Subcutaneous abdominal adipose tissue (tissue), 5 donors: Measurements from ENCODE around the gene MRPL58.
"Not testable (repeated sequence)": the region's sequence is repeated elsewhere in the genome, so short reads cannot be mapped to it uniquely, and the experiment has no call there.

ENCODE experiments used
- H3K27ac ChIP-seq: one replicate; pipeline ENCODE4 v1.7.0; 2013; ENCODE audit warnings: low read depth, mild to moderate bottlenecking, inconsistent platforms, low read length, moderate library complexity
- H3K27me3 ChIP-seq, 5 donors: one replicate each; pipeline ENCODE4 v1.7.0; 2013; ENCODE audit warnings: low read length in 5 of 5, inconsistent platforms in 1 of 5; ENCODE audit not compliant: control insufficient read depth in 5 of 5, insufficient read depth in 4 of 5
- H3K36me3 ChIP-seq, 5 donors: one replicate each; pipeline ENCODE4 v1.7.0; 2013; ENCODE audit warnings: low read length in 5 of 5; ENCODE audit not compliant: control insufficient read depth in 5 of 5, insufficient read depth in 5 of 5
- H3K4me1 ChIP-seq, 5 donors: one replicate each; pipeline ENCODE4 v1.7.0; 2013; ENCODE audit warnings: low read length in 5 of 5, mild to moderate bottlenecking in 3 of 5, moderate library complexity in 1 of 5; ENCODE audit not compliant: control insufficient read depth in 5 of 5, insufficient read depth in 5 of 5
- H3K4me3 ChIP-seq, 5 donors: one replicate each; pipeline ENCODE4 v1.7.0; 2013; ENCODE audit warnings: low read length in 5 of 5, low read depth in 1 of 5
- H3K9ac ChIP-seq, 5 donors: one replicate each; pipeline ENCODE4 v1.7.0; 2013; ENCODE audit warnings: low read length in 5 of 5, mild to moderate bottlenecking in 4 of 5, moderate library complexity in 3 of 5
- H3K9me3 ChIP-seq, 5 donors: one replicate each; pipeline ENCODE4 v1.7.0; 2013; ENCODE audit warnings: low read length in 5 of 5; ENCODE audit not compliant: control insufficient read depth in 5 of 5
- donor health status: healthy.
- donor health status: healthy.
- donor health status: healthy.
- donor health status: healthy.
- donor health status: healthy.

MRPL58 gene

DNA sequence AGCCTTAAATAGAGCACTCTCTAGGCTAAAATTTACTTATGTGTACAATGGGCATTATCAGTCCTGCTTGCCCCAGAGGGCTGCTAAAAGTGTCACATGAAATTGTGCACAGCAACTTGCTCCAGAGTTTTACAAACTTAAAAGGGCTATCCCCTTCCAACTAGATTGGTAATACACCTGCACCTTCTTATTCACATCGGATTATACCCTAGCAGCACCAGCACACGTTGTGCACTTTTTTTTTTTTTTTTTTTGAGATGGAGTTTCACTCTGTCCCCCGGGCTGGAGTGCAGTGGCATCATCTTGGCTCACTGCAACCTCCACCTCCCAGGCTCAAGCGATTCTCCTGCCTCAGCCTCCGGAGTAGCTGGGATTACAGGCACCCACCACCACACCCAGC is 31.3 kb downstream of the MRPL58 start:
- H3K4me3 ChIP-seq, H3K27ac ChIP-seq, H3K9ac ChIP-seq, H3K9me3 ChIP-seq, H3K27me3 ChIP-seq: not testable (repeated sequence)
- Histone ChIP-seq H3K36me3 (peaks cover 13 to 36% (median 35%) of the 10 kb centered on the region in 5 donors), H3K4me1 (peaks cover 0 to 25% (median 22%) of the 10 kb centered on the region in 5 donors)

DNA sequence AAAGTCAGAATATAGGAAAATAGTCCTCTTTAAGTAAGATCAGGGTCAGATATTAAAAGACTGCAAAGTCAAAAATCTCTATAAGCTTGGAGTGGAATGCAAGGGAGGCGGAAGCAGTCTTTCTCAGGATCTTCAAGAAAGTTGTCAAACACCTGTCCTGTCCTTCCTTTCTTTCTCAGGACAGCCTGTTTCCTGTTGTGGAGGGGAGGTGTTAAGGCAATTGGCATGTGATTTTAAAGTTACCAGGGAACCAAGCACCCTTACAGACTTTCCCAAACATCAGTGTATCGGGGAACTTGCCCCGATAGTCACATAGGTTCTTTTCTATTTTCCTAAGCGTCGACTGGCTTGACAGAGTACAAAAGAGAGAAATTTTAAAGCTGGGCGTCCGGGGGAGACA is 32.2 kb downstream of the MRPL58 start:
- Histone ChIP-seq H3K27ac (no peak overlapping the region), H3K36me3 (peaks cover 11 to 31% (median 27%) of the 10 kb centered on the region in 5 donors), H3K4me1 (peaks cover 0 to 29% (median 27%) of the 10 kb centered on the region in 5 donors), H3K27me3 (no peaks in the 10 kb centered on the region), H3K9me3 (no peaks in the 10 kb centered on the region), H3K9ac (no peak overlapping the region), H3K4me3 (no peak overlapping the region)

DNA sequence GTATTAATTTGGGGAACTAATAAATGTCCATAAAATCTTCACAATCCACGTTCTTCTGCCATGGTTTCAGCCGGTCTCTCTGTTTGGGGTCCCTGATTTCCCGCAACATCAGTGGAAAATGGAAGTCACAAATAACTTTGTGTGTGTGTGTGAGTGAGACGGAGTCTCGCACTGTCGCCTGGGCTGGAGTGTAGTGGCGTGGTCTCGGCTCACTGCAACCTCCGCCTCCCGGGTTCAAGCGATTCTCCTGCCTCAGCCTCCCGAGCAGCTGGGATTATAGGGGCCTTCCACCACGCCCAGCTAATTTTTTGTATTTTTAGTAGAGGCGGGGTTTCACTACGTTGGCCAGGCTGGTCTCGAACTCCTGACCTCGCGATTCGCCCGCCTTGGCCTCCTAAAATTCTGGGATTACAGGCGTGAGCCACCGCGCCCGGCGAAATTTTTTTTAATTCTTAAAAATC is 33.5 kb downstream of the MRPL58 start:
- peaks cover 0 to 29% (median 27%) of the 10 kb centered on the region in 5 donors for H3K4me1 ChIP-seq
- H3K9ac ChIP-seq: peak overlapping the region; percentile 63 to 99 (median 92)
- H3K27ac ChIP-seq: peak overlapping the region; percentile 99
- not testable (repeated sequence) for H3K9me3 ChIP-seq, H3K27me3 ChIP-seq
- H3K36me3 ChIP-seq: peaks cover 7 to 22% (median 21%) of the 10 kb centered on the region in 5 donors
- peak overlapping the region; percentile 70 to 99 (median 89) for H3K4me3 ChIP-seq

DNA sequence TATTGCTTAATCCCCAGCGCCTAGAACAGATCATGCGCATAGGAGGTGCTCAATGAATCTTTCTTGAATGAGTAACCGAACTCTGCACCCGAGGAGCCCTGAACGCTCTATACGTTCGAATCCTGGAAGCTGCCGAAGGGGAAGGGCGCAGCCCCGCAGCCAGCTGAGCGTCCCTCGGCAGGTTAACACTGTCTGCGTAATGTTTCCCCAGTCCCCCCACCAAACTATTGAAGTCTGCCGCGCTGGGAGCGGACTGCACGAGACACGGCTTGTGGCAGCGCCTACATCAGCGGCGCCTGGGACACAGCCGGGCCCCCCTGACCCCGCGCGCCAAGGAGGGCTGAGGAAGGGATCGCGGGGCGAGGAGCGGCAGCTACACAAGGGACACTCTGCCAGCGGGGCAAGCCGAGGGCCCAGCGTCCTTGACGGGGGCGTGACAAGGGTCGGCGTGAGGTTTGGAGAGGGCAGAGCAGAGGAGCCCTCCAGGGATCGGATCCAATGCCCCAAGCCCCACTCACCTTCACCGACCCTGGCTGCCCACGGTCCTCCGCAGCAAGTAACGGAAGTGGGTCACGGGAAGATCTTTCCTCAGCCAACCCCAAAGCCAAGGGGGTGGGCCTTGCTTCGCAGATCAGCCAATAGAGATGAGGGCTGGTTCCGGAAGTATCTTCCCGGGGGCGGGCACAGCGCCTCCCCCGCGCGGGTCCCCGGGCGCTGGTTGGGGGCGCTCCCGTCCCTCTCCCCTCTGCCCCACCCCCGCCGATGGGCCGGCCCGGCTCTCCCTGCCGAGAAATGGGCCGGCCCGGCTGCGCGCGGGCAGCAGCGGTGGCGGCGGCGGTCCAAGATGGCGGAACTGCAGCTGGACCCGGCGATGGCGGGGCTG is 34.2 kb downstream of the MRPL58 start, which contains the start of the genes ATP5PD and KCTD2:
TSS of gene ATP5PD (minus strand) at position 563 of the 883 bp plus-strand sequence. CDS start 4,319 bp downstream, outside the sequence.
TSS of gene KCTD2 (plus strand) at position 819 of the 883 bp plus-strand sequence. CDS start at position 845, 26 bp downstream.
- Histone ChIP-seq H3K9me3 (no peaks in the 10 kb centered on the region), H3K4me3 (peak within 1 kb of the TSS; percentile 73 to 99 (median 89)), H3K27ac (peak within 1 kb of the TSS; percentile 99), H3K36me3 (peaks cover 7 to 15% (median 14%) of the 10 kb centered on the region in 5 donors), H3K4me1 (peaks cover 0 to 29% (median 27%) of the 10 kb centered on the region in 5 donors), H3K27me3 (no peaks in the 10 kb centered on the region), H3K9ac (peak within 1 kb of the TSS; percentile 63 to 99 (median 92))

DNA sequence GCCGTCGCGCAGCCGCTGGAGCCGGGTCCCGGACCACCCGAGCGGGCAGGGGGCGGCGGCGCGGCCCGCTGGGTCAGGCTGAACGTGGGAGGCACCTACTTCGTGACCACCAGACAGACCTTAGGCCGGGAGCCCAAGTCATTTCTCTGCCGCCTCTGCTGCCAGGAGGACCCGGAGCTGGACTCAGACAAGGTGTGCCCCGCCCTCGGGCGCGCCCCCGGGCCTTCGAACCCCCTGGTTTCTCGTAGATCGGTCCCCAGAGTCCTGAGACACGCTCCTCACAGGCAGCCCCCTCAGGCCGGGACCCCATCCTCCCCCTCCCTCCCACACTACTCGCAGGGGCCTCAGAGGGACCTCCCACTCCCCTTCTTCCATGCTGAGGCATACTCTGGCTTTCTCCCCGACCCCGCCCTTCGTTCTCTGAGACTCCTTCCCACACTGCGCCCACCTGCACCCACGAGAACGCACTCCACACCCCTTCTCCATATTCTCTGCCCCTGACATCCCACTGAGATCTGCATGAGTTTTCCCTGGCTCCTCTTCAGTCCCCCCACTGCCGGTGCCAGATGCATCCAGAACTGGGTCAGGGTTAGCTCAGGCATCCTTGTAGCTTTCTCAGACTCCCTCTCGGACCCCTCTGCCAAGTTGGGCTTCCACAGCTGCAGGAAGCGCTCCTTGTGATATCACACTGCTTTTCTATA is 35.1 kb downstream of the MRPL58 start:
- peak overlapping the region; percentile 61 to 89 (median 78) for H3K4me3 ChIP-seq
- no peaks in the 10 kb centered on the region for H3K9me3 ChIP-seq
- peaks cover 0 to 29% (median 27%) of the 10 kb centered on the region in 5 donors for H3K4me1 ChIP-seq
- peak overlapping the region; percentile 67 for H3K27ac ChIP-seq
- peaks cover 0 to 13% (median 9%) of the 10 kb centered on the region in 5 donors for H3K36me3 ChIP-seq
- H3K9ac ChIP-seq: peak overlapping the region; percentile 32 to 91 (median 86)
- no peaks in the 10 kb centered on the region for H3K27me3 ChIP-seq

DNA sequence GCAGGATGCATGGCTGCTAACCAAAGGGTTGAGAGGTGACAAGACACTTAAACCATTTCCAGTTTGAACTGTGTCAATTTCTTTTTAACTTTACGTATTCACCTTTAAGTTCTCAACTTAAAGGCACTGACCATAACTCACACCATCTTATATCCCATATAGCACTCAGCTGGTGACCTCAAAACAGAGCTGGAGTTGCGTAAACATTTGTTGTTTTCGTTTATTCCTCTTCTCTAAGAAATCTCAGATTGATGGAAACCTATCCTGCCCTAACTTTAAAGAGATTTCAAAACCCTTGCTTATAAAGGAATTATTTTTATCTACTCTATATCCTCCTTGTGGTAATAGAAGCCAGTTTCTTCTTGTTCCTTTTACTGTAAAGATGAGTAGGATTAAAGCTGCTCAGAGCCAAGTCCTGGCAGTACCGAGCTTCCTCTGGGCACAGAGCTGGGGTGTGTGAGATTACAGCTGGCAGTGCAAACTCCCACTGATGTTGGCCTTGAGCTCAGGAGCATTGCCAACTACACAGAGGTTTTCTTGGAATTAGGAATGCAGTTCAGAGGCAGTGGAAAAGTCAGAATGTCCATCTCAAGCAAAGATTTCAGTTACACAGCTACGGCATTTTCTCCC is 35.9 kb downstream of the MRPL58 start:
- Histone ChIP-seq H3K27ac (peak overlapping the region; percentile 67), H3K4me1 (peaks cover 0 to 29% (median 27%) of the 10 kb centered on the region in 5 donors), H3K9me3 (no peaks in the 10 kb centered on the region), H3K9ac (peak overlapping the region in 4 of 5 donors; percentile 32 to 91 (median 87)), H3K4me3 (peak overlapping the region; percentile 61 to 89 (median 78)), H3K27me3 (no peaks in the 10 kb centered on the region), H3K36me3 (peaks cover 6 to 21% (median 15%) of the 10 kb centered on the region in 5 donors)

DNA sequence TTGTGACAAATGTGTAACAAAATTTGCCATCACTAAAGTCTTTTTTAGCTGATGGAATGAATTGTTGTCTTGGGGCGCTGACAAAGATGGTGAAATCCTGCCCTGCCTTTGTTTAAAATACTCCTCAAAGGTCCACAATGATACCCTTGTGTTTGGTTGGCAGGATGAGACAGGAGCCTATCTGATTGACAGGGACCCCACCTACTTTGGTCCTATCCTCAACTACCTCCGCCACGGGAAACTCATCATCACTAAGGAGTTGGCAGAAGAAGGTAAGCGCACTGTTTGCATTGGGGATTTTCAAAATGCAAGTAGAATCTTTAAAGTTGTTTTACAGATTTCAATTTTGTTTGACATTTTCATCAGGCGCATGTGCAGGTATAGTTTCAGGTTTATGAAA is 36.6 kb downstream of the MRPL58 start:
- H3K36me3 ChIP-seq: peaks cover 7 to 28% (median 21%) of the 10 kb centered on the region in 5 donors
- H3K27me3 ChIP-seq: no peaks in the 10 kb centered on the region
- peak overlapping the region in 1 of 5 donors; percentile 47 for H3K9ac ChIP-seq
- H3K4me1 ChIP-seq: peaks cover 0 to 29% (median 27%) of the 10 kb centered on the region in 5 donors
- H3K27ac ChIP-seq: peak overlapping the region; percentile 34
- H3K4me3 ChIP-seq: no peak overlapping the region
- no peaks in the 10 kb centered on the region for H3K9me3 ChIP-seq

DNA sequence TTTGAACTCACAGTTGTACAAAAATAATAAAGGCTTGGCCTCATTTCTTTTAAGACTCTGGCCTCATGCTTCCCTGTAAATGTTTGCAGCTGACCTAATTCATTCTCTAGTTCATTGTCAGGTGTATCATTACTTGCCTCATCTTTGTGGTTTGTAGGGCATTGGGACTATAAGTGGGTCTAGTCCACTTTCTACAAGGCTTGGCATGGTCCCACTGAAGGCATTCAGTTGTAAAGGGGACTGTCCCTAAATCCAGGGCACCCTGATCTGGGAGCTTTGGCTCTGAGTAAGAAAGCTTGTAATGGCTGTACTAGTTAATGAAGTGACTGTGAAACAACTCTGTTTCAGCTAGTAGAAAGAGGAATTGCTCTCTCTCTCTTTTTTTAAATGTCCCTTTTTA is 37.2 kb downstream of the MRPL58 start:
- no peak overlapping the region for H3K27ac ChIP-seq
- peaks cover 0 to 29% (median 27%) of the 10 kb centered on the region in 5 donors for H3K4me1 ChIP-seq
- peaks cover 7 to 32% (median 25%) of the 10 kb centered on the region in 5 donors for H3K36me3 ChIP-seq
- no peaks in the 10 kb centered on the region for H3K27me3 ChIP-seq
- H3K9me3 ChIP-seq: no peaks in the 10 kb centered on the region
- H3K4me3 ChIP-seq: no peak overlapping the region
- no peak overlapping the region for H3K9ac ChIP-seq

DNA sequence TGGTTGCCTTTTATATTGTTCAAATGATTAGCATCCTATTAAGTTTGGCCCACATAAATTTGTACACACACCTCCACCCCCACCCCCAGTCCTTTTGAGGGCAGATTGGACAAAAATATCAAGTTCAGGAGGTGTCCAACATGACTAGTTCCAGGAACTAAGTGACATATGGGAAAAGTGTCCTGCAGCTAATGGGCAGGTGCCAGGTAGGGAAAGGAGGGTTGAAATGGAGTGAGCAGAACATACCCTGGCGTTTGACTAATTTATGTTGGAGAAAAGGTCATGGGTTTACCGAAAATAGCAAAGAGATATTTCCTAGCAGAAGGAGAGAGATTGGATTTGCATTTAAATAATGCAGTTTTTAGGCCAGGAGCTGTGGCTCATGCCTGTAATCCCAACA is 39.5 kb downstream of the MRPL58 start:
- peaks cover 7 to 39% (median 27%) of the 10 kb centered on the region in 5 donors for H3K36me3 ChIP-seq
- no peak overlapping the region for H3K9ac ChIP-seq
- no peaks in the 10 kb centered on the region for H3K27me3 ChIP-seq
- H3K4me3 ChIP-seq: no peak overlapping the region
- H3K27ac ChIP-seq: no peak overlapping the region
- H3K9me3 ChIP-seq: no peaks in the 10 kb centered on the region
- peaks cover 0 to 19% (median 19%) of the 10 kb centered on the region in 5 donors for H3K4me1 ChIP-seq
